DOHH2 (cell line): ENCODE data around the gene HOXB1.

Source experiments
- EZH2phosphoT487 ChIP-seq: fragments of 200-600 bp; sonication (generic); IDR thresholded peaks from 2 replicates; pipeline ENCODE4 v1.6.1; 2017; ENCODE audit warnings: borderline replicate concordance, mild to moderate bottlenecking, antibody characterized with exemption, low read length, moderate library complexity, mixed read lengths
- TF ChIP-seq, protein P1 (sequence below): fragments of 200-600 bp; sonication (generic); IDR thresholded peaks from one replicate; pipeline ENCODE4 v1.5.1; 2014; ENCODE audit warnings: antibody characterized with exemption, mild to moderate bottlenecking, low read depth, low read length; ENCODE audit not compliant: poor library complexity, severe bottlenecking

DNA sequence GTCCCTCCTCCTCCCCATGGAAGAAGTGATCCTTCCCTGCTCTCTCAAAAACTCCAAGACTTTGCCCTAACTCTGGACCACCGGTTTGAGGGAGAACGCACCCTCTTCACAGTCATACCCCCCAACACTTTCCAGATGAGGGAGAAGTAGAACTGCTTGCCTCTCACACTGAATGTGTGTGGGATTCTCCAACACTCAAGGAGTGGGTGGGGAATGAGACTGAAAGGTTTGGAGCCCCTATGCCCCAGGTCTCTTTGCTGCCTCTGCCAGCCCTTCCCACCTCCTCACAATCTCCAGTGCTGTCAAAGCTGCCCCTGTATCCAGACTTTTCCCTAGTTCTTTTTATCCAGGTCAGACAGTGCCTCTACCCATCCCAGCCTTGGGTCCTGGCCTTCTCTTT, 35.9 kb upstream of the HOXB1 start:
- TF ChIP-seq, protein P1, sequence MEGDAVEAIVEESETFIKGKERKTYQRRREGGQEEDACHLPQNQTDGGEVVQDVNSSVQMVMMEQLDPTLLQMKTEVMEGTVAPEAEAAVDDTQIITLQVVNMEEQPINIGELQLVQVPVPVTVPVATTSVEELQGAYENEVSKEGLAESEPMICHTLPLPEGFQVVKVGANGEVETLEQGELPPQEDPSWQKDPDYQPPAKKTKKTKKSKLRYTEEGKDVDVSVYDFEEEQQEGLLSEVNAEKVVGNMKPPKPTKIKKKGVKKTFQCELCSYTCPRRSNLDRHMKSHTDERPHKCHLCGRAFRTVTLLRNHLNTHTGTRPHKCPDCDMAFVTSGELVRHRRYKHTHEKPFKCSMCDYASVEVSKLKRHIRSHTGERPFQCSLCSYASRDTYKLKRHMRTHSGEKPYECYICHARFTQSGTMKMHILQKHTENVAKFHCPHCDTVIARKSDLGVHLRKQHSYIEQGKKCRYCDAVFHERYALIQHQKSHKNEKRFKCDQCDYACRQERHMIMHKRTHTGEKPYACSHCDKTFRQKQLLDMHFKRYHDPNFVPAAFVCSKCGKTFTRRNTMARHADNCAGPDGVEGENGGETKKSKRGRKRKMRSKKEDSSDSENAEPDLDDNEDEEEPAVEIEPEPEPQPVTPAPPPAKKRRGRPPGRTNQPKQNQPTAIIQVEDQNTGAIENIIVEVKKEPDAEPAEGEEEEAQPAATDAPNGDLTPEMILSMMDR: no peak
- no peak for TF ChIP-seq EZH2phosphoT487
